ENCODE results near the gene PCGF1.
A peak's percentile ranks its signal among the peaks of the same experiment; 100 is the strongest.

GRCh38 chr2:74458132-74458937, 49.2 kb downstream of the PCGF1 start, which contains the start of gene WBP1:
- TF ChIP-seq, protein P1, sequence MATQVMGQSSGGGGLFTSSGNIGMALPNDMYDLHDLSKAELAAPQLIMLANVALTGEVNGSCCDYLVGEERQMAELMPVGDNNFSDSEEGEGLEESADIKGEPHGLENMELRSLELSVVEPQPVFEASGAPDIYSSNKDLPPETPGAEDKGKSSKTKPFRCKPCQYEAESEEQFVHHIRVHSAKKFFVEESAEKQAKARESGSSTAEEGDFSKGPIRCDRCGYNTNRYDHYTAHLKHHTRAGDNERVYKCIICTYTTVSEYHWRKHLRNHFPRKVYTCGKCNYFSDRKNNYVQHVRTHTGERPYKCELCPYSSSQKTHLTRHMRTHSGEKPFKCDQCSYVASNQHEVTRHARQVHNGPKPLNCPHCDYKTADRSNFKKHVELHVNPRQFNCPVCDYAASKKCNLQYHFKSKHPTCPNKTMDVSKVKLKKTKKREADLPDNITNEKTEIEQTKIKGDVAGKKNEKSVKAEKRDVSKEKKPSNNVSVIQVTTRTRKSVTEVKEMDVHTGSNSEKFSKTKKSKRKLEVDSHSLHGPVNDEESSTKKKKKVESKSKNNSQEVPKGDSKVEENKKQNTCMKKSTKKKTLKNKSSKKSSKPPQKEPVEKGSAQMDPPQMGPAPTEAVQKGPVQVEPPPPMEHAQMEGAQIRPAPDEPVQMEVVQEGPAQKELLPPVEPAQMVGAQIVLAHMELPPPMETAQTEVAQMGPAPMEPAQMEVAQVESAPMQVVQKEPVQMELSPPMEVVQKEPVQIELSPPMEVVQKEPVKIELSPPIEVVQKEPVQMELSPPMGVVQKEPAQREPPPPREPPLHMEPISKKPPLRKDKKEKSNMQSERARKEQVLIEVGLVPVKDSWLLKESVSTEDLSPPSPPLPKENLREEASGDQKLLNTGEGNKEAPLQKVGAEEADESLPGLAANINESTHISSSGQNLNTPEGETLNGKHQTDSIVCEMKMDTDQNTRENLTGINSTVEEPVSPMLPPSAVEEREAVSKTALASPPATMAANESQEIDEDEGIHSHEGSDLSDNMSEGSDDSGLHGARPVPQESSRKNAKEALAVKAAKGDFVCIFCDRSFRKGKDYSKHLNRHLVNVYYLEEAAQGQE (IDR thresholded peaks at IDR 0.05) = peak; percentile 55
- TF ChIP-seq, protein P2, sequence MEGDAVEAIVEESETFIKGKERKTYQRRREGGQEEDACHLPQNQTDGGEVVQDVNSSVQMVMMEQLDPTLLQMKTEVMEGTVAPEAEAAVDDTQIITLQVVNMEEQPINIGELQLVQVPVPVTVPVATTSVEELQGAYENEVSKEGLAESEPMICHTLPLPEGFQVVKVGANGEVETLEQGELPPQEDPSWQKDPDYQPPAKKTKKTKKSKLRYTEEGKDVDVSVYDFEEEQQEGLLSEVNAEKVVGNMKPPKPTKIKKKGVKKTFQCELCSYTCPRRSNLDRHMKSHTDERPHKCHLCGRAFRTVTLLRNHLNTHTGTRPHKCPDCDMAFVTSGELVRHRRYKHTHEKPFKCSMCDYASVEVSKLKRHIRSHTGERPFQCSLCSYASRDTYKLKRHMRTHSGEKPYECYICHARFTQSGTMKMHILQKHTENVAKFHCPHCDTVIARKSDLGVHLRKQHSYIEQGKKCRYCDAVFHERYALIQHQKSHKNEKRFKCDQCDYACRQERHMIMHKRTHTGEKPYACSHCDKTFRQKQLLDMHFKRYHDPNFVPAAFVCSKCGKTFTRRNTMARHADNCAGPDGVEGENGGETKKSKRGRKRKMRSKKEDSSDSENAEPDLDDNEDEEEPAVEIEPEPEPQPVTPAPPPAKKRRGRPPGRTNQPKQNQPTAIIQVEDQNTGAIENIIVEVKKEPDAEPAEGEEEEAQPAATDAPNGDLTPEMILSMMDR (IDR thresholded peaks at IDR 0.05; ENCODE audit: low read depth, low read length, missing input control) = no peak
- TF ChIP-seq JUND (IDR thresholded peaks at IDR 0.05) (no peak), RXRA (IDR thresholded peaks at IDR 0.05) (peak; percentile 87 to 91), NR2F2 (IDR thresholded peaks at IDR 0.05) (no peak), YY1 (IDR thresholded peaks at IDR 0.05) (peak; percentile 96), RAD21 (IDR thresholded peaks at IDR 0.05) (peak in 1 of 2 donors; percentile 22), ATF3 (IDR thresholded peaks at IDR 0.05) (no peak), EGR1 (IDR thresholded peaks at IDR 0.05; ENCODE audit: low read depth in 2 of 2) (no peak), MAX (IDR thresholded peaks at IDR 0.05) (peak; percentile 38), GABPA (IDR thresholded peaks at IDR 0.05 in 1 of 2, conservative IDR thresholded peaks at IDR 0.05 in 1 of 2) (peak; percentile 45 to 86), SP1 (IDR thresholded peaks at IDR 0.05) (peak; percentile 100), ZBTB33 (IDR thresholded peaks at IDR 0.05) (peak; percentile 27)
